Esophagus muscularis mucosa (tissue), 4 donors: ENCODE data around the gene FGF12.

Experiments used
- EP300 ChIP-seq: sonication (generic); formaldehyde crosslinking; IDR thresholded peaks from one replicate; pipeline ENCODE4 v1.6.1; 2017; ENCODE audit warnings: antibody characterized with exemption
- POLR2A ChIP-seq: fragments of 450-650 bp; IDR thresholded peaks from one replicate; pipeline ENCODE4 v1.6.1; 2017; ENCODE audit warnings: antibody characterized with exemption, moderate library complexity, mild to moderate bottlenecking, low read depth
- POLR2AphosphoS5 ChIP-seq, 2 donors: sonication (generic); formaldehyde crosslinking; IDR thresholded peaks; one replicate each; pipeline ENCODE4 v1.6.1; 2017; ENCODE audit warnings: antibody characterized with exemption in 2 of 2
- TF ChIP-seq, protein P1 (sequence below), 3 experiments: fragments of 200-600 bp in 2 of 3; fragments of 450-650 bp in 1 of 3; sonication (generic) in 2 of 3; IDR thresholded peaks; one replicate each; pipeline ENCODE4 v1.5.1; 2017 to 2019; ENCODE audit warnings: antibody characterized with exemption in 3 of 3, mild to moderate bottlenecking in 2 of 3, moderate library complexity in 1 of 3

DNA sequence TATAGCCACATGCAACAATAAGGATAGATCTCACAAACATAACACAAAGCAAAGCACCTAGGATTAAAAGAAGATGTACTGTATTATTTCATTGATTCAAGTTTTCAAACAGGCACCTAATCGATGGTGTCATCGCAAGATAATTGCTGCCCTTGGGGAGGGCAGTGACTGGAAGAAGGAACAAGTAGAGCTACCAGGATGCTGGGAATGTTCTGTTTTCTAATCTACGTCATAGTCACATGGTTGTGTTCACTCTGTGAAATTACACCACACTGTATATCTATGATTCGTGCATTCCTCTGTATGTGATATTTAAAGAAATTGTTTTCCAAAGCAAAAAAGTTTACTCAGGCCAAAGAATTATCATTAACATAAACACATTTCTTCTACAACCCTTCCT is 236.6 kb downstream of the FGF12 start:
- TF ChIP-seq, protein P1, sequence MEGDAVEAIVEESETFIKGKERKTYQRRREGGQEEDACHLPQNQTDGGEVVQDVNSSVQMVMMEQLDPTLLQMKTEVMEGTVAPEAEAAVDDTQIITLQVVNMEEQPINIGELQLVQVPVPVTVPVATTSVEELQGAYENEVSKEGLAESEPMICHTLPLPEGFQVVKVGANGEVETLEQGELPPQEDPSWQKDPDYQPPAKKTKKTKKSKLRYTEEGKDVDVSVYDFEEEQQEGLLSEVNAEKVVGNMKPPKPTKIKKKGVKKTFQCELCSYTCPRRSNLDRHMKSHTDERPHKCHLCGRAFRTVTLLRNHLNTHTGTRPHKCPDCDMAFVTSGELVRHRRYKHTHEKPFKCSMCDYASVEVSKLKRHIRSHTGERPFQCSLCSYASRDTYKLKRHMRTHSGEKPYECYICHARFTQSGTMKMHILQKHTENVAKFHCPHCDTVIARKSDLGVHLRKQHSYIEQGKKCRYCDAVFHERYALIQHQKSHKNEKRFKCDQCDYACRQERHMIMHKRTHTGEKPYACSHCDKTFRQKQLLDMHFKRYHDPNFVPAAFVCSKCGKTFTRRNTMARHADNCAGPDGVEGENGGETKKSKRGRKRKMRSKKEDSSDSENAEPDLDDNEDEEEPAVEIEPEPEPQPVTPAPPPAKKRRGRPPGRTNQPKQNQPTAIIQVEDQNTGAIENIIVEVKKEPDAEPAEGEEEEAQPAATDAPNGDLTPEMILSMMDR (IDR thresholded peaks at IDR 0.05): no peak
- TF ChIP-seq POLR2AphosphoS5 (IDR thresholded peaks at IDR 0.05) (no peak), POLR2A (no peak), EP300 (no peak)
